HEK293 (cell line): ENCODE results near the gene RUFY2.

ENCODE experiments used
- CTCF ChIA-PET: fragments of 350-600 bp; formaldehyde crosslinking; extraction: SDS; loops from one replicate; lab custom pipeline; 2021; ENCODE audit warnings: antibody characterized with exemption; lab: Yijun Ruan, JAX
- POLR2A ChIA-PET: fragments of 300-600 bp; formaldehyde crosslinking; extraction: SDS; loops from one replicate; lab custom pipeline; 2020; ENCODE audit warnings: antibody characterized with exemption, inconsistent platforms; lab: Yijun Ruan, JAX
- H3K27ac ChIP-seq: fragments of 200-500 bp; sonication (Bioruptor generic); 2 replicates; pipeline ENCODE4 v1.5.1; 2014; ENCODE audit warnings: low read depth, low read length, control low read depth, inconsistent platforms; ENCODE audit errors: extremely low read depth
- H3K36me3 ChIP-seq, 2 experiments: fragments of 200-500 bp in 1 of 2; sonication (Bioruptor generic) in 1 of 2; 1 replicate in 1 of 2; 2 replicates in 1 of 2; pipeline ENCODE4 v1.5.1; 2014 to 2017; ENCODE audit warnings: inconsistent platforms in 2 of 2, low read length in 2 of 2; ENCODE audit not compliant: control insufficient read depth in 2 of 2, insufficient read depth in 1 of 2
- H3K4me1 ChIP-seq: fragments of 200-500 bp; sonication (Bioruptor generic); 2 replicates; pipeline ENCODE4 v1.5.1; 2014; ENCODE audit warnings: mild to moderate bottlenecking, low read length, inconsistent platforms; ENCODE audit not compliant: control insufficient read depth, insufficient read depth
- H3K4me3 ChIP-seq: 2 replicates; pipeline ENCODE4 v1.5.1; 2011; ENCODE audit warnings: low read depth, mild to moderate bottlenecking, control low read depth, low read length, moderate library complexity
- H3K9me3 ChIP-seq: fragments of 200-500 bp; sonication (Bioruptor generic); 2 replicates; pipeline ENCODE4 v1.5.1; 2014; ENCODE audit warnings: low read depth, low read length, inconsistent platforms; ENCODE audit not compliant: control insufficient read depth, insufficient read depth
- SP2 ChIP-seq: fragments of 450-650 bp; formaldehyde crosslinking; IDR thresholded peaks from 2 replicates; pipeline ENCODE4 v1.5.1; 2016; ENCODE audit warnings: missing biosample characterization, missing genetic modification characterization
- TRIM28 ChIP-seq: IDR thresholded peaks from 2 replicates; pipeline ENCODE4 v1.6.1; 2011; ENCODE audit warnings: low read length, control low read depth, borderline replicate concordance
- ZEB2 ChIP-seq: fragments of 450-650 bp; formaldehyde crosslinking; IDR thresholded peaks from 2 replicates; pipeline ENCODE4 v1.5.1; 2016; ENCODE audit warnings: missing biosample characterization, missing genetic modification characterization
- ZFP3 ChIP-seq: fragments of 450-650 bp; formaldehyde crosslinking; IDR thresholded peaks from 2 replicates; pipeline ENCODE4 v1.5.1; 2016; ENCODE audit warnings: low read depth, missing biosample characterization, missing genetic modification characterization
- ZFP41 ChIP-seq: fragments of 450-650 bp; formaldehyde crosslinking; IDR thresholded peaks from 2 replicates; pipeline ENCODE4 v1.5.1; 2016; ENCODE audit warnings: missing biosample characterization, missing genetic modification characterization, borderline replicate concordance
- ZNF266 ChIP-seq: fragments of 450-650 bp; formaldehyde crosslinking; IDR thresholded peaks from 2 replicates; pipeline ENCODE4 v1.5.1; 2016; ENCODE audit warnings: missing biosample characterization, missing genetic modification characterization, low read depth
- ZNF292 ChIP-seq: fragments of 450-650 bp; formaldehyde crosslinking; IDR thresholded peaks from 2 replicates; pipeline ENCODE4 v1.5.1; 2016; ENCODE audit warnings: low read depth, missing biosample characterization, missing genetic modification characterization, borderline replicate concordance
- ZNF311 ChIP-seq: fragments of 450-650 bp; formaldehyde crosslinking; IDR thresholded peaks from 2 replicates; pipeline ENCODE4 v1.5.1; 2017; ENCODE audit warnings: missing biosample characterization, missing genetic modification characterization, borderline replicate concordance
- ZNF423 ChIP-seq: fragments of 450-650 bp; formaldehyde crosslinking; IDR thresholded peaks from 2 replicates; pipeline ENCODE4 v1.5.1; 2016; ENCODE audit warnings: missing biosample characterization, missing genetic modification characterization
- ZNF701 ChIP-seq: fragments of 450-650 bp; formaldehyde crosslinking; IDR thresholded peaks from 2 replicates; pipeline ENCODE4 v1.5.1; 2016; ENCODE audit warnings: missing biosample characterization, missing genetic modification characterization
- ZNF777 ChIP-seq: fragments of 450-650 bp; formaldehyde crosslinking; IDR thresholded peaks from 2 replicates; pipeline ENCODE4 v1.5.1; 2017; ENCODE audit warnings: missing biosample characterization, missing genetic modification characterization, borderline replicate concordance
- ZNF792 ChIP-seq: fragments of 450-650 bp; formaldehyde crosslinking; IDR thresholded peaks from 2 replicates; pipeline ENCODE4 v1.5.1; 2016; ENCODE audit warnings: missing biosample characterization, missing genetic modification characterization
- ZNF843 ChIP-seq: fragments of 450-650 bp; formaldehyde crosslinking; IDR thresholded peaks from 2 replicates; pipeline ENCODE4 v1.5.1; 2016; ENCODE audit warnings: missing biosample characterization, missing genetic modification characterization
- ZSCAN16 ChIP-seq: fragments of 450-650 bp; formaldehyde crosslinking; IDR thresholded peaks from 2 replicates; pipeline ENCODE4 v1.5.1; 2016; ENCODE audit warnings: missing biosample characterization, missing genetic modification characterization
- TF ChIP-seq, protein P1 (sequence below): fragments of 450-650 bp; formaldehyde crosslinking; IDR thresholded peaks from 2 replicates; pipeline ENCODE4 v1.5.1; 2016; ENCODE audit warnings: missing biosample characterization, missing genetic modification characterization
- TF ChIP-seq, protein P2 (sequence below): fragments of 450-650 bp; formaldehyde crosslinking; IDR thresholded peaks from 2 replicates; pipeline ENCODE4 v1.5.1; 2016; ENCODE audit warnings: missing biosample characterization, missing genetic modification characterization
- TF ChIP-seq, protein P3 (sequence below): fragments of 450-650 bp; formaldehyde crosslinking; IDR thresholded peaks from 2 replicates; pipeline ENCODE4 v1.5.1; 2016; ENCODE audit warnings: missing biosample characterization, missing genetic modification characterization
- TF ChIP-seq, protein P4 (sequence below): fragments of 450-650 bp; formaldehyde crosslinking; IDR thresholded peaks from 2 replicates; pipeline ENCODE4; 2016; ENCODE audit warnings: missing biosample characterization, missing genetic modification characterization
- TF ChIP-seq, protein P5 (sequence below): fragments of 450-650 bp; formaldehyde crosslinking; IDR thresholded peaks from 2 replicates; pipeline ENCODE4 v1.5.1; 2016; ENCODE audit warnings: missing biosample characterization, missing genetic modification characterization, low read depth
- TF ChIP-seq, protein P6 (sequence below): fragments of 450-650 bp; formaldehyde crosslinking; conservative IDR thresholded peaks from 2 replicates; pipeline ENCODE4 v1.5.1; 2016; ENCODE audit warnings: low read depth, missing biosample characterization, missing genetic modification characterization

The RUFY2 gene

DNA sequence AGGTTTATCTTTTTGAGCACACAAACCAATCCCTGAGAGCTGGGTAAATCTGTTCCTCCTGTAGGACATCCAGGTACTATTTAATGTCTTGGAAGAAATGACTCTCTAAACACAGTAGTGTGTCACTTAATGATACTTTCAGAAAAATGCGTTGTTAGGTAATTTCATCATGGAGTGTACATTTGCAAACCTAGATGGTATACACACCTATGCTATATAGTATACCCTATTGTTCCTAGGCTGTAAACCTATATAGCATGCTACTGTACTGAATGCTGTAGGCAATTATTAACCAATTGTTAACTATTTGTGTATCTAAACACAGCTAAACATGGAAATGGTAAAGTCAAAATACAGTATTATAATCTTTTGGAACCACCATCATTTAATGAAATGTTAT, 10.1 kb downstream of the RUFY2 start:
- CTCF ChIA-PET, result interaction anchor here (0.7 to 1.0 kb wide), 2 partner anchors 10 to 22 kb away, joined by 3 to 4 read pairs; partner anchors contain the start of gene RUFY2
- POLR2A ChIA-PET, result no interaction called here
- no peak for TF ChIP-seq ZNF777 (tag by site-specific recombination)
- TF ChIP-seq ZNF701, result no peak
- no peak for TF ChIP-seq ZNF843 (tag by site-specific recombination)
- TF ChIP-seq ZSCAN16 (tag by site-specific recombination), result no peak
- no peak for TF ChIP-seq ZNF423
- TF ChIP-seq, protein P1, sequence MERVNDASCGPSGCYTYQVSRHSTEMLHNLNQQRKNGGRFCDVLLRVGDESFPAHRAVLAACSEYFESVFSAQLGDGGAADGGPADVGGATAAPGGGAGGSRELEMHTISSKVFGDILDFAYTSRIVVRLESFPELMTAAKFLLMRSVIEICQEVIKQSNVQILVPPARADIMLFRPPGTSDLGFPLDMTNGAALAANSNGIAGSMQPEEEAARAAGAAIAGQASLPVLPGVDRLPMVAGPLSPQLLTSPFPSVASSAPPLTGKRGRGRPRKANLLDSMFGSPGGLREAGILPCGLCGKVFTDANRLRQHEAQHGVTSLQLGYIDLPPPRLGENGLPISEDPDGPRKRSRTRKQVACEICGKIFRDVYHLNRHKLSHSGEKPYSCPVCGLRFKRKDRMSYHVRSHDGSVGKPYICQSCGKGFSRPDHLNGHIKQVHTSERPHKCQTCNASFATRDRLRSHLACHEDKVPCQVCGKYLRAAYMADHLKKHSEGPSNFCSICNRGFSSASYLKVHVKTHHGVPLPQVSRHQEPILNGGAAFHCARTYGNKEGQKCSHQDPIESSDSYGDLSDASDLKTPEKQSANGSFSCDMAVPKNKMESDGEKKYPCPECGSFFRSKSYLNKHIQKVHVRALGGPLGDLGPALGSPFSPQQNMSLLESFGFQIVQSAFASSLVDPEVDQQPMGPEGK (tag by site-specific recombination), result no peak
- TF ChIP-seq, protein P2, sequence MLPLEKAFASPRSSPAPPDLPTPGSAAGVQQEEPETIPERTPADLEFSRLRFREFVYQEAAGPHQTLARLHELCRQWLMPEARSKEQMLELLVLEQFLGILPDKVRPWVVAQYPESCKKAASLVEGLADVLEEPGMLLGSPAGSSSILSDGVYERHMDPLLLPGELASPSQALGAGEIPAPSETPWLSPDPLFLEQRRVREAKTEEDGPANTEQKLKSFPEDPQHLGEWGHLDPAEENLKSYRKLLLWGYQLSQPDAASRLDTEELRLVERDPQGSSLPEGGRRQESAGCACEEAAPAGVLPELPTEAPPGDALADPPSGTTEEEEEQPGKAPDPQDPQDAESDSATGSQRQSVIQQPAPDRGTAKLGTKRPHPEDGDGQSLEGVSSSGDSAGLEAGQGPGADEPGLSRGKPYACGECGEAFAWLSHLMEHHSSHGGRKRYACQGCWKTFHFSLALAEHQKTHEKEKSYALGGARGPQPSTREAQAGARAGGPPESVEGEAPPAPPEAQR (tag by site-specific recombination), result no peak
- no peak for TF ChIP-seq SP2 (tag by site-specific recombination)
- TF ChIP-seq, protein P3, sequence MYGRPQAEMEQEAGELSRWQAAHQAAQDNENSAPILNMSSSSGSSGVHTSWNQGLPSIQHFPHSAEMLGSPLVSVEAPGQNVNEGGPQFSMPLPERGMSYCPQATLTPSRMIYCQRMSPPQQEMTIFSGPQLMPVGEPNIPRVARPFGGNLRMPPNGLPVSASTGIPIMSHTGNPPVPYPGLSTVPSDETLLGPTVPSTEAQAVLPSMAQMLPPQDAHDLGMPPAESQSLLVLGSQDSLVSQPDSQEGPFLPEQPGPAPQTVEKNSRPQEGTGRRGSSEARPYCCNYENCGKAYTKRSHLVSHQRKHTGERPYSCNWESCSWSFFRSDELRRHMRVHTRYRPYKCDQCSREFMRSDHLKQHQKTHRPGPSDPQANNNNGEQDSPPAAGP (tag by site-specific recombination), result no peak
- TF ChIP-seq, protein P4, sequence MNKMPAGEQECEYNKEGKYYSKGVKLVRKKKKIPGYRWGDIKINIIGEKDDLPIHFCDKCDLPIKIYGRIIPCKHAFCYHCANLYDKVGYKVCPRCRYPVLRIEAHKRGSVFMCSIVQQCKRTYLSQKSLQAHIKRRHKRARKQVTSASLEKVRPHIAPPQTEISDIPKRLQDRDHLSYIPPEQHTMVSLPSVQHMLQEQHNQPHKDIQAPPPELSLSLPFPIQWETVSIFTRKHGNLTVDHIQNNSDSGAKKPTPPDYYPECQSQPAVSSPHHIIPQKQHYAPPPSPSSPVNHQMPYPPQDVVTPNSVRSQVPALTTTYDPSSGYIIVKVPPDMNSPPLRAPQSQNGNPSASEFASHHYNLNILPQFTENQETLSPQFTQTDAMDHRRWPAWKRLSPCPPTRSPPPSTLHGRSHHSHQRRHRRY (tag by site-specific recombination), result no peak
- TF ChIP-seq ZNF792 (tag by site-specific recombination), result no peak
- no peak for TF ChIP-seq ZEB2 (tag by site-specific recombination)
- no peak for TF ChIP-seq ZFP3
- TF ChIP-seq TRIM28, result no peak
- no peak for TF ChIP-seq ZNF311 (tag by site-specific recombination)
- no peak for TF ChIP-seq ZNF266 (tag by site-specific recombination)
- TF ChIP-seq ZFP41 (tag by site-specific recombination), result no peak
- TF ChIP-seq, protein P5, sequence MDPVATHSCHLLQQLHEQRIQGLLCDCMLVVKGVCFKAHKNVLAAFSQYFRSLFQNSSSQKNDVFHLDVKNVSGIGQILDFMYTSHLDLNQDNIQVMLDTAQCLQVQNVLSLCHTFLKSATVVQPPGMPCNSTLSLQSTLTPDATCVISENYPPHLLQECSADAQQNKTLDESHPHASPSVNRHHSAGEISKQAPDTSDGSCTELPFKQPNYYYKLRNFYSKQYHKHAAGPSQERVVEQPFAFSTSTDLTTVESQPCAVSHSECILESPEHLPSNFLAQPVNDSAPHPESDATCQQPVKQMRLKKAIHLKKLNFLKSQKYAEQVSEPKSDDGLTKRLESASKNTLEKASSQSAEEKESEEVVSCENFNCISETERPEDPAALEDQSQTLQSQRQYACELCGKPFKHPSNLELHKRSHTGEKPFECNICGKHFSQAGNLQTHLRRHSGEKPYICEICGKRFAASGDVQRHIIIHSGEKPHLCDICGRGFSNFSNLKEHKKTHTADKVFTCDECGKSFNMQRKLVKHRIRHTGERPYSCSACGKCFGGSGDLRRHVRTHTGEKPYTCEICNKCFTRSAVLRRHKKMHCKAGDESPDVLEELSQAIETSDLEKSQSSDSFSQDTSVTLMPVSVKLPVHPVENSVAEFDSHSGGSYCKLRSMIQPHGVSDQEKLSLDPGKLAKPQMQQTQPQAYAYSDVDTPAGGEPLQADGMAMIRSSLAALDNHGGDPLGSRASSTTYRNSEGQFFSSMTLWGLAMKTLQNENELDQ (tag by site-specific recombination), result no peak
- no peak for TF ChIP-seq ZNF292
- TF ChIP-seq, protein P6, sequence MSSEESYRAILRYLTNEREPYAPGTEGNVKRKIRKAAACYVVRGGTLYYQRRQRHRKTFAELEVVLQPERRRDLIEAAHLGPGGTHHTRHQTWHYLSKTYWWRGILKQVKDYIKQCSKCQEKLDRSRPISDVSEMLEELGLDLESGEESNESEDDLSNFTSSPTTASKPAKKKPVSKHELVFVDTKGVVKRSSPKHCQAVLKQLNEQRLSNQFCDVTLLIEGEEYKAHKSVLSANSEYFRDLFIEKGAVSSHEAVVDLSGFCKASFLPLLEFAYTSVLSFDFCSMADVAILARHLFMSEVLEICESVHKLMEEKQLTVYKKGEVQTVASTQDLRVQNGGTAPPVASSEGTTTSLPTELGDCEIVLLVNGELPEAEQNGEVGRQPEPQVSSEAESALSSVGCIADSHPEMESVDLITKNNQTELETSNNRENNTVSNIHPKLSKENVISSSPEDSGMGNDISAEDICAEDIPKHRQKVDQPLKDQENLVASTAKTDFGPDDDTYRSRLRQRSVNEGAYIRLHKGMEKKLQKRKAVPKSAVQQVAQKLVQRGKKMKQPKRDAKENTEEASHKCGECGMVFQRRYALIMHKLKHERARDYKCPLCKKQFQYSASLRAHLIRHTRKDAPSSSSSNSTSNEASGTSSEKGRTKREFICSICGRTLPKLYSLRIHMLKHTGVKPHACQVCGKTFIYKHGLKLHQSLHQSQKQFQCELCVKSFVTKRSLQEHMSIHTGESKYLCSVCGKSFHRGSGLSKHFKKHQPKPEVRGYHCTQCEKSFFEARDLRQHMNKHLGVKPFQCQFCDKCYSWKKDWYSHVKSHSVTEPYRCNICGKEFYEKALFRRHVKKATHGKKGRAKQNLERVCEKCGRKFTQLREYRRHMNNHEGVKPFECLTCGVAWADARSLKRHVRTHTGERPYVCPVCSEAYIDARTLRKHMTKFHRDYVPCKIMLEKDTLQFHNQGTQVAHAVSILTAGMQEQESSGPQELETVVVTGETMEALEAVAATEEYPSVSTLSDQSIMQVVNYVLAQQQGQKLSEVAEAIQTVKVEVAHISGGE, result no peak

More for the DNA sequence above, 10.1 kb downstream of the RUFY2 start:
- Histone ChIP-seq H3K4me3 (no peak overlapping the region), H3K9me3 (no peaks in the 10 kb centered on the region), H3K27ac (no peak overlapping the region), H3K36me3 (peaks cover 51 to 68% of the 10 kb centered on the region in 2 experiments), H3K4me1 (no peaks in the 10 kb centered on the region)
